Transverse colon (tissue), 4 donors: ENCODE results near the gene LILRB1.

Experiments
- POLR2AphosphoS5 ChIP-seq, 3 donors: sonication (generic); formaldehyde crosslinking; IDR thresholded peaks; one replicate each; pipeline ENCODE4 v1.6.1; 2016; ENCODE audit warnings: antibody characterized with exemption in 3 of 3
- TF ChIP-seq, protein P1 (sequence below), 5 experiments: fragments of 200-600 bp in 3 of 5; fragments of 450-650 bp in 2 of 5; sonication (generic) in 3 of 5; IDR thresholded peaks; 1 replicate in 2 of 5; 2 replicates in 3 of 5; pipeline ENCODE4 v1.5.1; 2016 to 2017; ENCODE audit warnings: antibody characterized with exemption in 5 of 5, inconsistent platforms in 3 of 5, mild to moderate bottlenecking in 2 of 5, moderate library complexity in 1 of 5

GRCh38 chr19:54660306-54660705 lies 30.0 kb downstream of the LILRB1 start:
- TF ChIP-seq, protein P1, sequence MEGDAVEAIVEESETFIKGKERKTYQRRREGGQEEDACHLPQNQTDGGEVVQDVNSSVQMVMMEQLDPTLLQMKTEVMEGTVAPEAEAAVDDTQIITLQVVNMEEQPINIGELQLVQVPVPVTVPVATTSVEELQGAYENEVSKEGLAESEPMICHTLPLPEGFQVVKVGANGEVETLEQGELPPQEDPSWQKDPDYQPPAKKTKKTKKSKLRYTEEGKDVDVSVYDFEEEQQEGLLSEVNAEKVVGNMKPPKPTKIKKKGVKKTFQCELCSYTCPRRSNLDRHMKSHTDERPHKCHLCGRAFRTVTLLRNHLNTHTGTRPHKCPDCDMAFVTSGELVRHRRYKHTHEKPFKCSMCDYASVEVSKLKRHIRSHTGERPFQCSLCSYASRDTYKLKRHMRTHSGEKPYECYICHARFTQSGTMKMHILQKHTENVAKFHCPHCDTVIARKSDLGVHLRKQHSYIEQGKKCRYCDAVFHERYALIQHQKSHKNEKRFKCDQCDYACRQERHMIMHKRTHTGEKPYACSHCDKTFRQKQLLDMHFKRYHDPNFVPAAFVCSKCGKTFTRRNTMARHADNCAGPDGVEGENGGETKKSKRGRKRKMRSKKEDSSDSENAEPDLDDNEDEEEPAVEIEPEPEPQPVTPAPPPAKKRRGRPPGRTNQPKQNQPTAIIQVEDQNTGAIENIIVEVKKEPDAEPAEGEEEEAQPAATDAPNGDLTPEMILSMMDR (IDR thresholded peaks at IDR 0.05) = no peak
- TF ChIP-seq POLR2AphosphoS5 (IDR thresholded peaks at IDR 0.05) = no peak
